Glutamatergic neuron (in vitro differentiated cells): Measurements from ENCODE around the gene GMDS. TPM values are rescaled to one million over a fixed set of nuclear protein-coding genes. Genes with fewer than 3 reads are reported as not detected.

ENCODE experiments used
- DNase-seq: peaks from one replicate; pipeline ENCODE4 v3.0.0; 2022
- H3K27ac Mint-ChIP-seq: one replicate; pipeline ENCODE4 v1.8.0; 2020; ENCODE audit warnings: mild to moderate bottlenecking, mixed read lengths, inconsistent platforms; ENCODE audit not compliant: unreplicated experiment
- H3K27me3 Mint-ChIP-seq: one replicate; pipeline ENCODE4 v1.8.0; 2020; ENCODE audit warnings: mild to moderate bottlenecking, moderate library complexity, mixed read lengths, inconsistent platforms; ENCODE audit not compliant: unreplicated experiment
- H3K36me3 Mint-ChIP-seq: one replicate; pipeline ENCODE4 v1.8.0; 2020; ENCODE audit warnings: mild to moderate bottlenecking, mixed read lengths, inconsistent platforms; ENCODE audit not compliant: unreplicated experiment
- H3K4me1 Mint-ChIP-seq: one replicate; pipeline ENCODE4 v1.8.0; 2020; ENCODE audit warnings: mild to moderate bottlenecking, low read depth, mixed read lengths, inconsistent platforms; ENCODE audit not compliant: unreplicated experiment
- H3K4me3 Mint-ChIP-seq: one replicate; pipeline ENCODE4 v1.8.0; 2020; ENCODE audit warnings: mild to moderate bottlenecking, mixed read lengths, inconsistent platforms; ENCODE audit not compliant: unreplicated experiment
- H3K9me3 Mint-ChIP-seq: one replicate; pipeline ENCODE4 v1.8.0; 2020; ENCODE audit warnings: mild to moderate bottlenecking, moderate library complexity, mixed read lengths, inconsistent platforms; ENCODE audit not compliant: unreplicated experiment
- total RNA-seq: library from RNA; stranded (reverse); fragmentation: NEBNext Ultra II Directional; extraction: Animal tissue kit (Norgen Biotek cat#: 25700); gene quantifications from one replicate; pipeline ENCODE4 v1.2.1, GENCODE V29; 2021; ENCODE audit not compliant: unreplicated experiment
- TF ChIP-seq, protein P1 (sequence below): fragments of 200-600 bp; sonication (generic); IDR thresholded peaks from one replicate; pipeline ENCODE4 v1.5.0; 2021; ENCODE audit not compliant: partially characterized antibody, unreplicated experiment

GMDS gene
- total RNA-seq, 1 donor from 2014 or later: 8.9 TPM

DNA sequence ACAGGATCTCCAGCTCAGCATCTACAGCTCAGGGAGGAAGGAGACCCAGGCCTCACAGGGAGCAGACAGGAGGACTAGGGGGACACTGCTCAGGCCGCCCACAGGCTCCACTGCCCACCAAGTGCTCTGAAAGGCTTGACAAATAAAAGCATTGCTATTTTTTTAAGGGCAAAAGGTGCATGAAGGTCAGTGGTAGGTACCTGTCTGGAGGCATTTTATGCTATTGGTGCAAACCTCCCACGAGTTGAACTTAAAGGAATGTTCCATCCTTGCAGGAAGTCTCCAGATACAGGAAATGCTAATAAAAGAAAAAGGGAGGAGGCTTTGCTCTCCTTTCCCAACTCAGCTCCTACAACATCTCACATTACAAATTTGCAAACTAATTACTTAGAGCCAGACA, 407.6 kb downstream of the GMDS start:
- H3K4me3 Mint-ChIP-seq: no peak overlapping the region
- no peaks in the 10 kb centered on the region for H3K27me3 Mint-ChIP-seq
- H3K4me1 Mint-ChIP-seq: peaks cover 20% of the 10 kb centered on the region
- H3K9me3 Mint-ChIP-seq: peaks cover 3% of the 10 kb centered on the region
- TF ChIP-seq, protein P1, sequence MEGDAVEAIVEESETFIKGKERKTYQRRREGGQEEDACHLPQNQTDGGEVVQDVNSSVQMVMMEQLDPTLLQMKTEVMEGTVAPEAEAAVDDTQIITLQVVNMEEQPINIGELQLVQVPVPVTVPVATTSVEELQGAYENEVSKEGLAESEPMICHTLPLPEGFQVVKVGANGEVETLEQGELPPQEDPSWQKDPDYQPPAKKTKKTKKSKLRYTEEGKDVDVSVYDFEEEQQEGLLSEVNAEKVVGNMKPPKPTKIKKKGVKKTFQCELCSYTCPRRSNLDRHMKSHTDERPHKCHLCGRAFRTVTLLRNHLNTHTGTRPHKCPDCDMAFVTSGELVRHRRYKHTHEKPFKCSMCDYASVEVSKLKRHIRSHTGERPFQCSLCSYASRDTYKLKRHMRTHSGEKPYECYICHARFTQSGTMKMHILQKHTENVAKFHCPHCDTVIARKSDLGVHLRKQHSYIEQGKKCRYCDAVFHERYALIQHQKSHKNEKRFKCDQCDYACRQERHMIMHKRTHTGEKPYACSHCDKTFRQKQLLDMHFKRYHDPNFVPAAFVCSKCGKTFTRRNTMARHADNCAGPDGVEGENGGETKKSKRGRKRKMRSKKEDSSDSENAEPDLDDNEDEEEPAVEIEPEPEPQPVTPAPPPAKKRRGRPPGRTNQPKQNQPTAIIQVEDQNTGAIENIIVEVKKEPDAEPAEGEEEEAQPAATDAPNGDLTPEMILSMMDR: no peak
- H3K27ac Mint-ChIP-seq: no peak overlapping the region
- no peak for DNase-seq
- no peaks in the 10 kb centered on the region for H3K36me3 Mint-ChIP-seq

DNA sequence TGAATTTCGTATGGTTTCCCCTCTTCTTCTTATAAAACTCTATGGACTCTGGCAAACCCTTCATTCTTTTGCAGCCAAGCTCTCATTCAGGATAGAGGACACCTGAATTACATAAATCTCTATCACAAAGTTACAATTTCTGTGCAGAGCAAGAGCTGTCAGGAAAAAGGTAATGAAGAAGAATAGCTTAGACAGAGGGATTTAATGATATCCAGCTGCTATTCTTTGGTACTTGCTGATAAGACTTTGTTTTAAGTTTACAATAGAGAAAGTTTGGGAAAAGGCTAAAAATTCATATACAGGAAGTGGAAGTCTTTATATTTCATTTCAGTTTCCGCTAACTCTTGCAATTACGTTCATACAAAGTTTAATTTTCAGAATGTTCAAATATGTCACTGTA, 408.7 kb downstream of the GMDS start:
- Mint-ChIP-seq H3K9me3 (peaks cover 3% of the 10 kb centered on the region), H3K27me3 (no peaks in the 10 kb centered on the region), H3K4me1 (peaks cover 22% of the 10 kb centered on the region), H3K36me3 (no peaks in the 10 kb centered on the region), H3K27ac (no peak overlapping the region), H3K4me3 (no peak overlapping the region)
- DNase-seq: no peak
- TF ChIP-seq, protein P1: no peak

DNA sequence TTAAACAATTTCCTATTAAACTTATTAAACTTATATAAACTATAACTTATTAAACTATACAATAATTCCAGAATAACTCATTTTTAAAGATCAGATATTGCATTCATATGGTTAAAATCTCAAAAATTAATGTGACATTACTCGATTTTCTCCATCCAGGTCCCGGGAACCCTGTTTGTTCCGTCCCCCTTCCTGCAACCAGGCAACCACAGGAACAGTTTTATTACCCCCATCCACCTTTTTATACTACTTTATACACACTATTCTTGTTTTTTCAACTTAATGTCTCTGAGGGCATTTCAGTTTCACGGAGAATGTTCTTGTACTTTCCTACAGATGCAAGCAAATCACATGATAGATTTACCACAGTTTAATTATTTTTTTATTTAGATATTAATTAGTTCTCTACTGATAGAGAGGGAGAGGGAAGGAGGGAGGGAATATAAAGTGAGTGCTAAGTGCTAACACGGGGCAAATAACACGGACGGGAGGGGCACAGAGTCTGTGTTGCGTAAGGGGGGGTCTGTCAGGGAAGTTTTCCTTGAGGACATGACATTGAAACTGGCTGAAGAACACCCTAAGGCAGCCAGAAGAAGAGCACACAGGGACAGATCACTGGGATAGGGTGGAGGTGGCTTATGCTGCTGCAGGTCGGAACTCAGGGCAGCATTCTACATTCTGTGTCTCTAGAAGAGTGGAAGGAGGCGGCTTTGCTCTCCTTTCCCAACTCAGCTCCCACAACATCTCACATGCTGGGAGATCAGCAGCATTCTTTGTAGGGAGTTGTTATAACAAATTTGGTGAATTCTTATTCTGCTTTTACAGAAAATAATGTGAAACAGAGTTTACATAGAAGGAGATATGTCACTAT, 410.5 kb downstream of the GMDS start:
- Mint-ChIP-seq H3K4me3 (no peak overlapping the region), H3K27ac (no peak overlapping the region), H3K4me1 (peaks cover 22% of the 10 kb centered on the region), H3K27me3 (no peaks in the 10 kb centered on the region), H3K36me3 (no peaks in the 10 kb centered on the region), H3K9me3 (peaks cover 3% of the 10 kb centered on the region)
- DNase-seq: no peak
- TF ChIP-seq, protein P1: no peak

DNA sequence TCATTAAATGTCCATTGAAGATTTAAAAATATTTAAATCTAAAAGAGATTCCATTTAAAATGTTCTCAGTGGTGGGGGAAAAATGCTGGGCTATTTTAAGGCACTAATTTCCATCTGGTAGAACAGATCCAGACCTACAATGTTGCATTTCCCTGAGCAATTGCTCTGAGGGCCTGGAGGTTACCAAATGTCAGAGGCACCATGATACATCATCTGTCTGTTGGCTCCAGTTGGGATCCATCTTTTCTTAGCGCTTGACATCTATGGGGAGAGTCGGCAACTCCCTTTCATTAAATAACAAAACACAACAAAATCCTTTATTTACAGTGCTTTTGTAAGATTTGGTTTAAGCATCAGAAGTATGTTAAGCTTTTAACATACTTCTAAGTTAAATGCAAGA, 411.2 kb downstream of the GMDS start:
- Mint-ChIP-seq H3K4me3 (no peak overlapping the region), H3K9me3 (peaks cover 3% of the 10 kb centered on the region), H3K36me3 (no peaks in the 10 kb centered on the region), H3K4me1 (peaks cover 22% of the 10 kb centered on the region), H3K27me3 (no peaks in the 10 kb centered on the region), H3K27ac (peak overlapping the region; percentile 82)
- TF ChIP-seq, protein P1: no peak
- DNase-seq: no peak
